OCI-LY3 (cell line): ENCODE data around the gene ERBB3.

Source experiments
- H2AFZ ChIP-seq: fragments of 200-600, 300-600 bp; shearing (Covaris generic); 2 replicates; pipeline ENCODE4 v1.6.0; 2014; ENCODE audit warnings: antibody characterized with exemption, low read depth, low read length
- H3K27ac ChIP-seq: fragments of 200-600, 300-600 bp; sonication (generic); 2 replicates; pipeline ENCODE4 v1.5.1; 2014; ENCODE audit warnings: mild to moderate bottlenecking, low read length, moderate library complexity, mixed read lengths
- H3K27me3 ChIP-seq: fragments of 200-600, 300-600 bp; sonication (generic); 2 replicates; pipeline ENCODE4 v1.6.1; 2014; ENCODE audit warnings: low read depth, low read length, mixed read lengths
- H3K36me3 ChIP-seq: fragments of 200-600, 300-600 bp; sonication (generic); replicated peaks from 2 replicates; pipeline ENCODE3; 2014; ENCODE audit warnings: low read depth, low read length, mixed read lengths
- H3K4me1 ChIP-seq: fragments of 300-600, 200-600 bp; sonication (generic); 2 replicates; pipeline ENCODE4 v1.6.1; 2014; ENCODE audit warnings: low read length, mixed read lengths
- H3K4me2 ChIP-seq: fragments of 200-600, 300-600 bp; sonication (generic); 2 replicates; pipeline ENCODE4 v1.6.1; 2014; ENCODE audit warnings: low read length, mixed read lengths
- H3K4me3 ChIP-seq: fragments of 300-600, 200-600 bp; sonication (generic); 2 replicates; pipeline ENCODE4 v1.5.1; 2014; ENCODE audit warnings: antibody characterized with exemption, mild to moderate bottlenecking, low read length, moderate library complexity
- H3K79me2 ChIP-seq: fragments of 300-600, 200-600 bp; shearing (Covaris generic); 2 replicates; pipeline ENCODE4 v1.6.1; 2014; ENCODE audit warnings: mild to moderate bottlenecking, low read length, mixed read lengths
- H3K9ac ChIP-seq: fragments of 300-600, 200-600 bp; shearing (Covaris generic); 2 replicates; pipeline ENCODE4 v1.6.0; 2014; ENCODE audit warnings: mild to moderate bottlenecking, low read length, moderate library complexity
- H3K9me3 ChIP-seq: fragments of 200-600, 300-600 bp; shearing (Covaris generic); 2 replicates; pipeline ENCODE4 v1.6.1; 2014; ENCODE audit warnings: low read length, mixed read lengths; ENCODE audit not compliant: insufficient read depth
- H4K20me1 ChIP-seq: fragments of 200-600, 300-600 bp; sonication (generic); 2 replicates; pipeline ENCODE4 v1.6.1; 2016; ENCODE audit warnings: low read length, mixed read lengths; ENCODE audit not compliant: insufficient read depth
- CTCF ChIP-seq: fragments of 200-600, 300-600 bp; sonication (generic); IDR thresholded peaks from 2 replicates; pipeline ENCODE4 v1.5.1; 2014; ENCODE audit warnings: antibody characterized with exemption, low read length, low read depth
- EZH2phosphoT487 ChIP-seq: fragments of 200-600 bp; shearing (Covaris generic); IDR thresholded peaks from 2 replicates; pipeline ENCODE4 v1.6.1; 2018; ENCODE audit warnings: antibody characterized with exemption, mixed run types, low read depth

The ERBB3 gene

GRCh38 chr12:56078427-56078826 is 1.5 kb upstream of the ERBB3 start:
- Histone ChIP-seq H2AFZ (no peak overlapping the region), H3K4me2 (no peak overlapping the region; the same call in 1 of the 2 replicates), H3K79me2 (no peaks in the 10 kb centered on the region), H3K27ac (no peak overlapping the region), H3K9ac (no peak overlapping the region), H3K36me3 (no peaks in the 10 kb centered on the region), H4K20me1 (no peaks in the 10 kb centered on the region), H3K4me1 (no peaks in the 10 kb centered on the region), H3K27me3 (peaks cover 27% of the 10 kb centered on the region), H3K9me3 (no peaks in the 10 kb centered on the region), H3K4me3 (no peak overlapping the region)
- no peak for TF ChIP-seq EZH2phosphoT487
- no peak for TF ChIP-seq CTCF

GRCh38 chr12:56078931-56079722 is 838 bp upstream of the ERBB3 start:
- H3K4me2 ChIP-seq: peak overlapping the region; percentile 78
- no peaks in the 10 kb centered on the region for H3K4me1 ChIP-seq
- TF ChIP-seq CTCF: peak; percentile 37
- no peak for TF ChIP-seq EZH2phosphoT487
- no peaks in the 10 kb centered on the region for H3K9me3 ChIP-seq
- H2AFZ ChIP-seq: peak overlapping the region; percentile 95
- no peaks in the 10 kb centered on the region for H3K36me3 ChIP-seq
- H3K79me2 ChIP-seq: no peaks in the 10 kb centered on the region
- no peaks in the 10 kb centered on the region for H4K20me1 ChIP-seq
- H3K27me3 ChIP-seq: peaks cover 33% of the 10 kb centered on the region
- H3K9ac ChIP-seq: peak overlapping the region; percentile 65
- no peak overlapping the region for H3K27ac ChIP-seq
- peak overlapping the region; percentile 86 for H3K4me3 ChIP-seq

- Histone ChIP-seq H4K20me1 (no peaks in the 10 kb centered on the region), H3K9ac (no peak overlapping the region), H3K4me1 (no peaks in the 10 kb centered on the region), H2AFZ (no peak overlapping the region), H3K4me3 (no peak overlapping the region), H3K9me3 (no peaks in the 10 kb centered on the region), H3K4me2 (no peak overlapping the region; the same call in 1 of the 2 replicates), H3K36me3 (no peaks in the 10 kb centered on the region), H3K27me3 (peaks cover 33% of the 10 kb centered on the region), H3K27ac (no peak overlapping the region), H3K79me2 (no peaks in the 10 kb centered on the region)
- TF ChIP-seq EZH2phosphoT487: no peak
- no peak for TF ChIP-seq CTCF
Observed at GRCh38 chr12:56080556-56081138, 682 bp downstream of the ERBB3 start.
